A549 treated with ZK216348 at 1 μM for 4 hours (cell line): ENCODE results near the gene TCAP. TPM values are rescaled to one million over a fixed set of nuclear protein-coding genes. Genes with fewer than 3 reads are reported as not detected.

Experiments
- total RNA-seq: library from RNA; stranded (reverse); fragments of 200-300 nt; extraction: Qiagen RNA extraction; gene quantifications from 5 replicates; pipeline ENCODE4 v1.2.3, GENCODE V29; 2022; ENCODE audit warnings: low read depth

TCAP gene, protein sequence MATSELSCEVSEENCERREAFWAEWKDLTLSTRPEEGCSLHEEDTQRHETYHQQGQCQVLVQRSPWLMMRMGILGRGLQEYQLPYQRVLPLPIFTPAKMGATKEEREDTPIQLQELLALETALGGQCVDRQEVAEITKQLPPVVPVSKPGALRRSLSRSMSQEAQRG
- 0.61 to 1.7 TPM (median 1.1 TPM) in 5 replicates for total RNA-seq

DNA sequence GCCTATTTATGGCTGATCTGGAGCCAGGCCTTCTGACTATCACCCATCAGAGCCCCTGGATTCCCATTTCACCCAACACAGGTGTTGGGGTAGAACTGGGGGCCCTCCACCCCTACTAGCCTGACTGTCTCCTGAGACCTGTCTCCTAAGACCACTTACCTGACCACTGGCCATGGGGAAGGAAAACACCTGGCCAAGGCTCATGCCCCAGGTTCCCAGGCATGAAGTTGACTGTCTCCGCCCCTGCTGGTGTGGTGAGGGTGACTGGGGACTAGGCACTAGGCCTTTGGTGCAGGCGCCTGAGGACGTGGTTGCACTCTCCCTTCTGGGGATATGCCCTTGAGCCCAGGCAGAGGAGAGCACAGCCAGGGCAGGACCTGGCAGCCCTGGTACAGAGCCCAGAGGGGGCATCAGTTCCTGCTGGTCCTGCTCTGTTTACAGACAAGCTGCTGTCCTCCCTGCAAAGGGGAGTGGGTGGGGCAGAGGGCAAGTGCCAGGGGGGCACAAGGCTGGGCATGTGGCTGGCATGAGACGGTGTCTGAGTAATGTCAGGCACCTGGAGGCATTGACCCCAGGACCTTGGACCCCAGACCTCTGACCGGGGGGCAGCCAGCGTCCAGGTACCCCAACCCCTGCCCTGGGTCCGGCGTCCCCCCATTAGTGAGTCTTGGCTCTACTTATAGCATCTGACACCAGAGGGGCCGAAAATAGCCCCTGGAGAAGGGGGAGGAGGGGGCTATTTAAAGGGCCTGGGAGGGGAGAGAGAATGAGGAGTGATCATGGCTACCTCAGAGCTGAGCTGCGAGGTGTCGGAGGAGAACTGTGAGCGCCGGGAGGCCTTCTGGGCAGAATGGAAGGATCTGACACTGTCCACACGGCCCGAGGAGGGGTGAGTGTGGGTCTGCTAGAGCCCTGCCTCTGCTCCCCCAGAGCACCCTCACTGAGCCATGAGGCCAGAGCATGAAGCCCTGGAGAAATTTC lies at the start of gene TCAP:
Gene TCAP, plus strand, starts transcription at position 769 of the 981 bp plus-strand sequence. Its CDS starts 11 bp downstream, at position 780.

DNA sequence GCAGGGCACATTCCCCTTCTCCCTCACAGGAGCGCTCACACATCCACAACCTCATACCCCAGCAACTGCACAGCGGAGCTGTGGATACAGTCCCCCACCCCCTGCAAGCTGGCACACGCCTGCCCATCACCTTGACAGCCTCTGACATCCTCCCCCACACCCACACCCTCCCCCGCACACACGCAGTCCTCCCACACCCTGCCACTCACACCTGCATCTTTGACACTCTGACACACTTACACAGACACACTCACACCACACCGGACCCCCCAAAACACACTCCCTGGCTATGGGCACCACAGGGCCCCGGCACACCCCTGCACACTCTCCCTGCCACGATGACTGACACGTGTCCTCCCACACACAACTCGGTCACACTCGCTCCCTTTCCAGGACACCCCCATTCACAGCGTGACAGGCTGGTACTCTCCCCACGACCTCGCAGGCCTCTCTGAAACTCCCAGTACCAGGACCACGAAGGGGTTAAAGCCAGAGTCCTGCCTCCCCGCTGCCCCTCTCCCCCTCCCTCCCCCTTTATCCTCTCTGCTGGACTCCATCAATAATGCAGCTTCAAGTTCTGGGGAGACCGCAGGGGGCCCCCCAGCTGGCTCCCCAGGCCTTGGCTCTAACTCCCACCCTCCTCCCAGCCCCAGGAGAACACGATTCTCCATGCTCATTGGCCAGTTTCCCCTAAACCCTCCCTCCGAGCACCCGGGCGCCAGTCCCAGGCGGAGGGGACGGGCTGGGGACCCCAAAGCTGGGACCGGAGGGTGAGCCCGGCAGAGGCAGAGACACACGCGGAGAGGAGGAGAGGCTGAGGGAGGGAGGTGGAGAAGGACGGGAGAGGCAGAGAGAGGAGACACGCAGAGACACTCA lies 38.7 kb upstream of the TCAP start, which contains the start of gene PPP1R1B:
Gene PPP1R1B, plus strand, starts transcription at position 782 of the 876 bp plus-strand sequence. CDS start 441 bp downstream, outside the sequence.

DNA sequence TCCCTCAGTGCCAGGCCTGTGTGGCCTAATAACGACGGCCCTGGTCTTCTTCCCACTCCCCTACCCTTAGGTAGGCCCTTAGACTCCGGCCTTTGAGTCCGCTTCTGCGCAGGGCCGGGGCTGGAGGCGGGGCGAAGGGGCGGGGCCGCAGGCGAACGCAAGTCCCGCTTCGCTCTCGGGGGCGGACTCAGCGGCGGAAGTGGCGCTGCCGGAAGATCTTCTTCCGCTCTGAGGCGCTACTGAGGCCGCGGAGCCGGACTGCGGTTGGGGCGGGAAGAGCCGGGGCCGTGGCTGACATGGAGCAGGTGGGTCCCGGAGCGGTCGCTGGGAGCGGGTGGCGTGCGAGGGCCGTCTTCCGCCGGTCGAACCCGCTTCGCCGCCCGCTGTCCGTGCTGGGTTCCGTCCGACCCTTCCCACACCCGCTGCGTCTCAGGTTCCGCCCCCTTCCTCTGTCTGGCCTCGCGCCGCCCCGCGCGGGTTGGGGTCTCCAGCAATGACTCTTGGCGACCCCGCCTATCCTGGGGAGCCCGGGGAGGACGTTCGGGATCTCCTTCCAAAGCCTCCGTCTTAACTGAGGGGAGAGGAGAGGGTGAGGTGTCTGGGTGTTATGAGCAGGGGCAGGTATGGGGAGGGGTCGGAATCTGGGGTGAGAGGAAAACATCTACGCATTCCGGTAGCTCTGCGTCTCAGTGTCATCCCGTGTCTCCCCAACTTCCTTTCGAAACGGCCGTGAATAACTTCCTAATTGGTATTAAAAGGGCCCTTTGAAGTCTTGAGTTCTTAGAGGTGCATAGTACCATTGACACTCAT lies 28.0 kb upstream of the TCAP start, which contains the start of gene STARD3:
Gene STARD3, plus strand, starts transcription at position 218 of the 810 bp plus-strand sequence. CDS start 16,388 bp downstream, outside the sequence.

GRCh38 chr17:39667945-39668924 lies 3.1 kb downstream of the TCAP start, which contains the start of gene PNMT:
TSS of gene PNMT (plus strand) at chr17:39668453. CDS start at chr17:39668476, 23 bp downstream.

DNA sequence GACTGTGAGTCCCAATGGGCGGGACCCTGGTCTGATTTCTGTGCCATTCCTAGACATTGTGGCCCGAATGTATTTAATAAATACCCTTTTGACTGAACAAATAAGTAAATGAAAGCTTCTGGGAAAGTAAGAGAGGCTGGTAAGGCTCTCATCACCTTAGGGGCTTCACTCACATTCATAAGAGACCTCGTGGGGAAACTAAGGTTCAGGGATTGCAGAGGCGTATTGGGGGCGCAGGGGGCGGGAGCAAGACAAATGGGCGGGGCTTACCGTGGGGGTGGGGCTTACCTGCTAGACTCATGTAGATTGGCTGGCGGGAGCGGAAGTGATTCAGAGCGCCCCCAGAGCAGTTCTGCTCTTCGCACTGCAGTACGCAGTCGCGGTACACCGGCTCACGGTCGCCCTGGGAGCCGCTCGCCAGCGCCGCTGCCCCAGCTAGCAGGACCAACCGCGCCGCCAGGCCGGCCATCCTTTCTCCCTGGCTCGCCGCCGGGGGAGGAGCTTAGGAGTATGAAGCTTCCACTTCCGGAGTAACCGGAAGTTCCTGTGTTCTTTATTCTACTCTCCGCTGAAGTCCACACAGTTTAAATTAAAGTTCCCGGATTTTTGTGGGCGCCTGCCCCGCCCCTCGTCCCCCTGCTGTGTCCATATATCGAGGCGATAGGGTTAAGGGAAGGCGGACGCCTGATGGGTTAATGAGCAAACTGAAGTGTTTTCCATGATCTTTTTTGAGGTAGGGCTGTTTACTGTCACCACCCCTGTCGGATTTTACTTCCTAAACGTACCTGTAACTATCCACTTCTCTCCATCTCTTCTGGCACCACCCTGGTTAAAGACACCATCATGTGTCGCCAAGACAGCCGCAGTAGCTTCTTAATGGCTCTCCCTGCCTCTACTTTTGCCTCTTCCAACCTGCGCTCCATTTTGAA lies 22.7 kb downstream of the TCAP start, which contains the start of gene PGAP3:
Gene PGAP3, minus strand, starts transcription at position 512 of the 929 bp plus-strand sequence. Its CDS starts 43 bp downstream, at position 469.

GRCh38 chr17:39699818-39700147 lies 34.6 kb downstream of the TCAP start, which contains the start of gene ERBB2:
TSS of gene ERBB2 (plus strand) at chr17:39700064. CDS start at chr17:39700239, 175 bp downstream.

Other genes starting within 250 kb of the TCAP start
- gene MED1, start 214.1 kb upstream of the TCAP start, total RNA-seq: 24.4 to 38.4 TPM (median 32.3 TPM) in 5 replicates
- gene CDK12, start 203.9 kb upstream of the TCAP start, total RNA-seq: 28.6 to 43.7 TPM (median 35.8 TPM) in 5 replicates
- gene NEUROD2, start 57.4 kb upstream of the TCAP start, total RNA-seq: 0.18 TPM in 1 of 5 replicates, not detected in the others
- gene PPP1R1B, start 38.4 kb upstream of the TCAP start, total RNA-seq: 0.16 to 0.19 TPM in 2 of 5 replicates, not detected in the others
- 31.6 to 68.1 TPM (median 59.0 TPM) in 5 replicates for gene STARD3, start 28.2 kb upstream of the TCAP start, total RNA-seq
- gene PNMT, start 3.1 kb downstream of the TCAP start, total RNA-seq: 0.12 to 0.14 TPM in 2 of 5 replicates, not detected in the others
- gene PGAP3, start 22.7 kb downstream of the TCAP start, total RNA-seq: 5.1 to 8.4 TPM (median 7.4 TPM) in 5 replicates
- 21.6 to 41.0 TPM (median 33.9 TPM) in 5 replicates for gene ERBB2, start 34.7 kb downstream of the TCAP start, total RNA-seq
- 85.3 to 99.9 TPM (median 90.4 TPM) in 5 replicates for gene MIEN1, start 65.2 kb downstream of the TCAP start, total RNA-seq
- 3.9 to 7.4 TPM (median 5.1 TPM) in 5 replicates for gene GRB7, start 72.6 kb downstream of the TCAP start, total RNA-seq
- gene IKZF3, start 199.0 kb downstream of the TCAP start, total RNA-seq: not detected in 5 replicates
- gene ZPBP2, start 202.9 kb downstream of the TCAP start, total RNA-seq: not detected in 5 replicates